ENCODE data around the gene BBS2.

Gene BBS2

DNA sequence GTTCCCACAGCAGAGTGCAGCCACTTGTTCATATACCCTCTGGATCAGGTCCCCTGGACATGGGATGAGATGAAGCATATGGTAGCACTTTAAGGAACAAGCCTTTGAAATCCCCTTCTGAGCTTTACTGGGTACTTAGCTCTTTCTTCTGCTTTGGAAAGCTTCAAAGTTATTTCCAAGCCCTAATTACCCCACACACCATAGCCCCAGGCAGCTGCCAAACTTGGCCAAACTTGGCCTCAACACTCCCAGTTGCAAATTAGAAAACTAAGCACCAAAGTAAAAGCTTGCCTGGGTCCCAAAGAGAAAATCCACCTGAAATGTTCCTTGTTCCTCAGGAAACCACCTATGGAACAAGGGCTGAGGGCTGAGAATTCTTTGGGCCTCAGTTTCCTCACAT, 29.3 kb upstream of the BBS2 start:
- Histone ChIP-seq H3K36me3 (ENCODE audit: control insufficient read depth, insufficient read depth, low read length) (no peaks in the 10 kb centered on the region), H3K9me3 (ENCODE audit: control insufficient read depth, low read length) (no peaks in the 10 kb centered on the region), H3K27ac (ENCODE audit: low read depth, low read length, severe bottlenecking) (no peak overlapping the region), H3K4me3 (ENCODE audit: extremely low read depth, insufficient read depth, low read length, poor library complexity, severe bottlenecking) (no peak overlapping the region), H3K4me1 (ENCODE audit: control insufficient read depth, insufficient read depth, low read length, poor library complexity, severe bottlenecking) (peaks cover 21% of the 10 kb centered on the region)

DNA sequence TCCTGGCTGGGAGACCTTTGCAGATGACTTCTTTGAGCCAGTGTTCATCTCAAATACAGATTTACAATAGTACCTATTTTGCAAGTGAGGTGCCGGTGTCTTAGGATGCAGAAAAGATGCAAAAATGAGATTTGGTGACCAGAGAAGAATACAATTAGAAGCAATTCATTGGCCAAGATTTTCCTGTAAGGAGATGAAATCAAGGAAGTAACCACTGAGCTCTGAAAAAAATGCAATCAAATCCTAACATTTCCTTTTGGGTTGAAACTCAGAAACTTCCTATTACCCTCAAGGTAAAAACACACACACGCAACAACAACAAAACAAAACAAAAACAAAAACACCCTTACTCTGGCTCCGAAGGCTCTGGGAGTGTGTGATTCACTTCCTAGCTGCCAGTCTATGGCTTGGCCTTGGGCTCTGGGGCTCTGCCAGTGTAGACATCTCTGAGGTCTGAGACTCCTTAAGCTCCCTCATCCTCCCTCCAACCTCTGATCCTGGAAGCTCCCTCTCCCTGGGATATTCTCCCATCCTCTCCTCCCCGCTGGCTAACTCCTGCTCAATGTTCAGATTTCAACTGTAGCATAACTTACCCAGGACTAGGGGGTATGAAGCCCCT, 28.2 kb upstream of the BBS2 start:
- 69 to 80% methylated on average over 1 to 2 of the region's 4 CpGs for WGBS, 2 experiments (ENCODE audit: insufficient coverage in 2 of 2)
- Histone ChIP-seq H3K4me3 (ENCODE audit: extremely low read depth, insufficient read depth, low read length, poor library complexity, severe bottlenecking) (no peak overlapping the region), H3K4me1 (ENCODE audit: control insufficient read depth, insufficient read depth, low read length, poor library complexity, severe bottlenecking) (peaks cover 21% of the 10 kb centered on the region), H3K36me3 (ENCODE audit: control insufficient read depth, insufficient read depth, low read length) (no peaks in the 10 kb centered on the region), H3K9me3 (ENCODE audit: control insufficient read depth, low read length) (no peaks in the 10 kb centered on the region), H3K27ac (ENCODE audit: low read depth, low read length, severe bottlenecking) (peak overlapping the region; percentile 84)

DNA sequence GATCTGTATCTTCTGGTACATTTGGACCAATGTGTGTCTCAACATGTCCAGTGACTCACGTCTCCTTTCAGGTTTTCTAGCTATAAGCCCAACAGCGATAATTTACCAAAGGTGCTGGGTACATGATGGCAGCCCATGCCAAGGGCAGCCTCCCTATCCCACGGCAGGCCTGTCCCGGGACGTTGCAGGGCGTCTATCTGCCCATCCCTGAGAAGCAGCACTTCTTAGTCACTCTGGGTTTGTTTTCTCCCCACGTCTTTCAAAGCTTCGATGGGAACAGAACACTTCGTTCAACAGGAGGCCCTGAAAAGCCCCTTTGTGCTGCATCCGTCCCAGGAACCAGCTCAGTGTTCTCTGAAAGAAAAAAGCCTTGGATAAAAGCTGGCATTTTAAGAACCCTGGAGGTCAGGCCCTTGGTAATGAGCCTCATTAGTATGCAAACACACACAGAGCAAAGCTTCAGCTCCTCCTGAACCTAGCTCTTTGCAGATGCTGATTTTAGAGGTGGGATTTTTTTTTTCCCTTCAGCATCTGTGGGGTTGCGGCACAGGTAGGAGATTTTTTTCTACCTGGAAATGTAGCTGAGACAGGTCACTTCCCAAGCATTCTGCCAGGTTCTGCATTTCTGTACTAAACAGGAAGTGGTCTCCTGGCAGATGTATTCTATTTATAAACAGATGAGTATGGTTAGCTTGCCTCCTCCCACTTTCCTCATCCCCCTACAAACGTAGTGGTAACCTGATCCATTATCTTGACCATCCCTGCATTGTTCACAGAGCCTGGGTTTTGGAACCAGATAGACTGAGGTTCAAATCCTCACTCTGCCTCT, 27.5 kb upstream of the BBS2 start:
- H3K27ac ChIP-seq (ENCODE audit: low read depth, low read length, severe bottlenecking) = peak overlapping the region; percentile 84
- 24 to 25% methylated on average over 10 to 11 of the region's 12 CpGs for WGBS, 2 experiments (ENCODE audit: insufficient coverage in 2 of 2)
- no peak overlapping the region for H3K4me3 ChIP-seq (ENCODE audit: extremely low read depth, insufficient read depth, low read length, poor library complexity, severe bottlenecking)
- no peaks in the 10 kb centered on the region for H3K9me3 ChIP-seq (ENCODE audit: control insufficient read depth, low read length)
- no peaks in the 10 kb centered on the region for H3K36me3 ChIP-seq (ENCODE audit: control insufficient read depth, insufficient read depth, low read length)
- H3K4me1 ChIP-seq (ENCODE audit: control insufficient read depth, insufficient read depth, low read length, poor library complexity, severe bottlenecking) = peaks cover 21% of the 10 kb centered on the region

DNA sequence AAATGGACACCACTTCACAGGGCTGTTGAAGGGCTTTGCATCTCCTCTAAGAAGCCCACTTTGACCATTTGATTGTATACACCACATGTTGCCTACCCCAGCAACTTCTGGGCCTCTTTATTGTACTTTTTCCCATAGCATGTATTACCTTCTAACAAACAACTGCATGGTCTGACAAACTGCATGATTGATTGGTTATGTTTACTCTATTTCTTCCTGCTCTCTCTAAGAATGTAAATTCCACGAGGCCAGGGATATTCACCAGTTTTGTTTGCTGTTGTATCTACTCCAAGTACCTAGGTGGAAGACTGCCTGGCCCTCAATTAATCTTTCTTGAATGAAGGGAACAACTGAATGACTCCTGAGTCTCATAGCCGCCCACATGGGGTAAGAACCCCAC, 22.2 kb upstream of the BBS2 start:
- WGBS, 2 experiments (ENCODE audit: insufficient coverage in 2 of 2) = 80% methylated on average over 1 of the region's 2 CpGs; no CpG with 5 or more reads in 1 of the 2 experiments
- Histone ChIP-seq H3K36me3 (ENCODE audit: control insufficient read depth, insufficient read depth, low read length) (no peaks in the 10 kb centered on the region), H3K9me3 (ENCODE audit: control insufficient read depth, low read length) (peaks cover 6% of the 10 kb centered on the region), H3K4me3 (ENCODE audit: extremely low read depth, insufficient read depth, low read length, poor library complexity, severe bottlenecking) (no peak overlapping the region), H3K27ac (ENCODE audit: low read depth, low read length, severe bottlenecking) (no peak overlapping the region), H3K4me1 (ENCODE audit: control insufficient read depth, insufficient read depth, low read length, poor library complexity, severe bottlenecking) (peaks cover 3% of the 10 kb centered on the region)

DNA sequence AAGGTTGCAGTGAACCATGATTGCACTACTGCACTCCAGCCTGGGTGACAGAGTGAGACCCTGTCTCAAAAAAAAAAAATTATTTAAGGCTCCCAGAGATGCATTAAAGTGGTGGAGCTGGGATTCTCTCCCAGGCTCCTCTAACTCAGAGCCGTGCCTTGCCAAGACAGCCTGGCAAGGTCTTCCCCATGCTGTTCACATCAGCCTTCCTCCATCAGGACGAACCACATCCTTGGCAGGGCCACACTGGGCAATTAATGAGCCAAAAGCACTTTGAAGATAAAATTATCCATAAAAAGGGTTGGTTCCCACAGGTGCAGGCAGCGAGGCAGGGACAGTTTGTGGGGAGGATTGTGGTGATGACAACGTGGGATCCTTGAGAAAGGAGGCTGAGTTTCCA, 19.8 kb upstream of the BBS2 start:
- 100% methylated on average over 1 to 2 of the region's 4 CpGs for WGBS, 2 experiments (ENCODE audit: insufficient coverage in 2 of 2)

DNA sequence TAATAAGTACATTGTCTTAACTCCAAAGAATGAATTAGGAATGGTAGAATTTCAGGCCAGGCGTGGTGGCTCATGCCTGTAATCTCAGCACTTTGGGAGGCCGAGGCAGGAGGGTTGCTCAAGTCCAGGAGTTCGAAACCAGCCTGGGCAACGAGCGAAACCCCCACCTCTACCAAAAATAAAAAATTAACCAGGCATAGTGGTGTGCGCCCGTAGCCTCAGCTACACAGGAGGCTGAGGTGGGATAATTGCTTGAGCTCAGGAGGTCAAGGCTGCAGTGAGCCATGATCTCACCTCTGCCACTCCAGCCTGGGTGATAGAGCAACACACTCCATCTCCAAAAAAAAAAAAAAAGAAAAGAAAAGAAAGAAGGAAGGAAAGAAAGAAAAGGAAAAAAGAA, 18.5 kb upstream of the BBS2 start:
- Histone ChIP-seq H3K4me3 (ENCODE audit: extremely low read depth, insufficient read depth, low read length, poor library complexity, severe bottlenecking) (no peak overlapping the region), H3K27ac (ENCODE audit: low read depth, low read length, severe bottlenecking) (no peak overlapping the region), H3K9me3 (ENCODE audit: control insufficient read depth, low read length) (peaks cover 6% of the 10 kb centered on the region), H3K4me1 (ENCODE audit: control insufficient read depth, insufficient read depth, low read length, poor library complexity, severe bottlenecking) (no peaks in the 10 kb centered on the region), H3K36me3 (ENCODE audit: control insufficient read depth, insufficient read depth, low read length) (no peaks in the 10 kb centered on the region)
- WGBS, 2 experiments (ENCODE audit: insufficient coverage in 2 of 2) = 60 to 94% methylated on average over 1 to 2 of the region's 7 CpGs

More for the DNA sequence above, 19.8 kb upstream of the BBS2 start:
- H3K36me3 ChIP-seq (ENCODE audit: control insufficient read depth, insufficient read depth, low read length) = no peaks in the 10 kb centered on the region
- no peaks in the 10 kb centered on the region for H3K4me1 ChIP-seq (ENCODE audit: control insufficient read depth, insufficient read depth, low read length, poor library complexity, severe bottlenecking)
- H3K27ac ChIP-seq (ENCODE audit: low read depth, low read length, severe bottlenecking) = no peak overlapping the region
- H3K9me3 ChIP-seq (ENCODE audit: control insufficient read depth, low read length) = peaks cover 6% of the 10 kb centered on the region
- H3K4me3 ChIP-seq (ENCODE audit: extremely low read depth, insufficient read depth, low read length, poor library complexity, severe bottlenecking) = no peak overlapping the region

DNA sequence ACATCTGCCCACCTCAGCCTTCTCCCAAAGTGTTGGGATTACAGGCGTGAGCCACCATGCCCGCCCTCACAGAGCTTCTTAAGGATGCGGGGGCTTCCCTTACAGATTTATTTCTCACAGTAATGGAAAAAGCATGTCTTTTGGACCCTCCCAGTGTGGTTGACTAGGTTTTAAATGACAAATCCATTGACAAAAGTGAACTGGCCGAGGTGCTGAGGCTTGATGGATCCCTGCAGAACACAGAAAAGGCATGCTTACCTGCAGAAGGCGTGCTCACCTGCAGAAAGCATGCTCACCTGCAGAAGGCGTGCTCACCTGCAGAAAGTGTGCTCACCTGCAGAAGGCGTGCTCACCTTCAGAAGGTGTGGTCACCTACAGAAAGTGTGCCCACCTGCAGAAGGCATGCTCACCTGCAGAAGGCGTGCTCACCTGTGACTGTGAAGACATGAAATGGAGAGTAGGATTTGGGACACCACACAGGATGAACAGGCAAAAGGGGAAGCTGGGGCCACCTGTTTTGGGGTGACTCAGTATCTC, 15.1 kb upstream of the BBS2 start:
- WGBS, 2 experiments (ENCODE audit: insufficient coverage in 2 of 2) = 78 to 82% methylated on average over 6 to 7 of the region's 8 CpGs
- no peaks in the 10 kb centered on the region for H3K36me3 ChIP-seq (ENCODE audit: control insufficient read depth, insufficient read depth, low read length)
- no peaks in the 10 kb centered on the region for H3K9me3 ChIP-seq (ENCODE audit: control insufficient read depth, low read length)
- H3K4me1 ChIP-seq (ENCODE audit: control insufficient read depth, insufficient read depth, low read length, poor library complexity, severe bottlenecking) = no peaks in the 10 kb centered on the region
- no peak overlapping the region for H3K4me3 ChIP-seq (ENCODE audit: extremely low read depth, insufficient read depth, low read length, poor library complexity, severe bottlenecking)
- no peak overlapping the region for H3K27ac ChIP-seq (ENCODE audit: low read depth, low read length, severe bottlenecking)

DNA sequence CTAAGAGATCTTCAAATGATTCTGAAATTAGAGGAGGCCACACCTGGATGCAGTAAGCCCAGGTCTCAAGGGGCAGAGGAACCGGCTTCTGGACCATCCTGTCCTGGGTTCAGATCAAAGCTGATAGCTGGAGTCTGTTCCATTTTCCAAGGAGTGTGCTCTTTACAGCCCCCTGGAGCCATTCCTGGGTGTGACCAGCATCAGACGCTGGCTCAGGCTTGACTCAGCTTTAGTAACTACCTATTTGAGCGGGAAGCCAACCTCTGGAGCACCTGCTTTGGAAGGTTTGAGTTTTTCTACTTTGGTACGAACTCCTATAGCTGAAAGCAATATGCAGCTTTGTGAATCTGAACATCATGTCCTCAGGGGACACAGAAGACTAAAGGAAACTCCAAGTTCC, 12.9 kb upstream of the BBS2 start:
- Histone ChIP-seq H3K4me3 (ENCODE audit: extremely low read depth, insufficient read depth, low read length, poor library complexity, severe bottlenecking) (no peak overlapping the region), H3K36me3 (ENCODE audit: control insufficient read depth, insufficient read depth, low read length) (no peaks in the 10 kb centered on the region), H3K27ac (ENCODE audit: low read depth, low read length, severe bottlenecking) (no peak overlapping the region), H3K9me3 (ENCODE audit: control insufficient read depth, low read length) (no peaks in the 10 kb centered on the region), H3K4me1 (ENCODE audit: control insufficient read depth, insufficient read depth, low read length, poor library complexity, severe bottlenecking) (no peaks in the 10 kb centered on the region)
- 71 to 78% methylated on average over 4 of the region's 4 CpGs for WGBS, 2 experiments (ENCODE audit: insufficient coverage in 2 of 2)

DNA sequence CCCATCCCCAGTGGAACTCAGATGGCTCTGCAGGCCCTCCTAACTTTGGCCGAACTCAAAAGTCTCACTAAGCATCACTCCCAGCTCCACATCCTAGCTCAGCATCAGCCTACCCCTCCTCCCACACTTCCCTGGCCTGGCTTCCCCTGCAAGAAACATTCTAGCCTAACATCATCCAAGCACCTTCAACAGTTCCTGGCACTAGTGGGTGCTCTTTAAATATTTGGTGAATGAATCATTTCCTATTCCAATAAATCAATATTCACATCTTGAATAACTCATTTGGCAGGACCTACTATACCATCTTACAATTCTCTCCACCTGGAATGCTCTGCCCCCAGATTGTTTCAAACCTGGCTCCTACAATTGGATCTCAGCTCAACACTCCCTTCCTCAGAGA, 11.0 kb upstream of the BBS2 start:
- Histone ChIP-seq H3K4me3 (ENCODE audit: extremely low read depth, insufficient read depth, low read length, poor library complexity, severe bottlenecking) (no peak overlapping the region), H3K9me3 (ENCODE audit: control insufficient read depth, low read length) (no peaks in the 10 kb centered on the region), H3K27ac (ENCODE audit: low read depth, low read length, severe bottlenecking) (no peak overlapping the region), H3K36me3 (ENCODE audit: control insufficient read depth, insufficient read depth, low read length) (no peaks in the 10 kb centered on the region), H3K4me1 (ENCODE audit: control insufficient read depth, insufficient read depth, low read length, poor library complexity, severe bottlenecking) (no peaks in the 10 kb centered on the region)
- WGBS, 2 experiments (ENCODE audit: insufficient coverage in 2 of 2) = 86 to 100% methylated on average over 1 of the region's 1 CpG

DNA sequence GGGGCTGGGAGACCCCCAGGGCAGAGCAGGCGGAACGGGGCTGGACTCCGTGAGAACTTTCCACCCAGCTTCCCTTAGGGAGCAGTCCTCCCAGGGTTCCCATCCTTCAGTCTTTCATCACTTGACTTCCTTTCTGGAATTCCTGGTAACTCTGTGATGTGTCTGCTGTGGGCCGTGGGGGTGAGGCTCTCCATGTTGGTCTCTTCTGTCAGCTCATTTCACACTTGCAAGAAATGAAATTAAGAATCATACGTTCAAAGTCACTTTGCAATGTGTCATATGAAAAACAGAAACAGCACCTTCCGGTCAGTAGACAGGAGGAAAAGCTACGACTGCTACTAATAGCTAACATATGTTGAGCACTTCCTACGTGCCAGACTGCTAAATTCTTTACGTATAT, 5.4 kb upstream of the BBS2 start:
- Histone ChIP-seq H3K4me3 (ENCODE audit: extremely low read depth, insufficient read depth, low read length, poor library complexity, severe bottlenecking) (no peak overlapping the region), H3K27ac (ENCODE audit: low read depth, low read length, severe bottlenecking) (no peak overlapping the region), H3K4me1 (ENCODE audit: control insufficient read depth, insufficient read depth, low read length, poor library complexity, severe bottlenecking) (peaks cover 3% of the 10 kb centered on the region), H3K36me3 (ENCODE audit: control insufficient read depth, insufficient read depth, low read length) (no peaks in the 10 kb centered on the region), H3K9me3 (ENCODE audit: control insufficient read depth, low read length) (no peaks in the 10 kb centered on the region)
- WGBS, 2 experiments (ENCODE audit: insufficient coverage in 2 of 2) = 88 to 95% methylated on average over 4 to 6 of the region's 9 CpGs

DNA sequence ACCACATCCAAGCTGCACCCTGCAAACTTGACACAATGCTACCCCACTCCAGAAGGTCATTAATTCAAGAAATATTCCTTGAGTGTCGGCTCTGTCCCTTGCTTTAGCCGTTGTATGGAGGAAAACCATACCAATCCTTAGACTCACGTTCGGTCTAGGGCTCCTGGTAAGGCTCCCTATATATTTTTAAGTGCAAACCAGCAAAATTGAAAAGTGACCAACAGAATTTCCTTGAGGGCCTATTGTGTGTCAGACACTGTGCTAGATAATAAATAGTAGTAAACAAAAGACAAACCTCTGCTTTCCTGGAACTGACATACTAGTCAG, 390 bp upstream of the BBS2 start:
- Histone ChIP-seq H3K9me3 (ENCODE audit: control insufficient read depth, low read length) (no peaks in the 10 kb centered on the region), H3K4me3 (ENCODE audit: extremely low read depth, insufficient read depth, low read length, poor library complexity, severe bottlenecking) (peak overlapping the region; percentile 94), H3K27ac (ENCODE audit: low read depth, low read length, severe bottlenecking) (peak overlapping the region; percentile 29), H3K4me1 (ENCODE audit: control insufficient read depth, insufficient read depth, low read length, poor library complexity, severe bottlenecking) (peaks cover 3% of the 10 kb centered on the region), H3K36me3 (ENCODE audit: control insufficient read depth, insufficient read depth, low read length) (no peaks in the 10 kb centered on the region)
- 36 to 81% methylated on average over 2 to 4 of the region's 4 CpGs for WGBS, 2 experiments (ENCODE audit: insufficient coverage in 2 of 2)
